Activated T-helper 1 cell treated with anti-CD3 and anti-CD28 coated beads, Interleukin-2, amount 50 U/mL, for 16 hours (primary cell): ENCODE measurements around the gene RBM26.
"Not testable (repeated sequence)": the region's sequence is repeated elsewhere in the genome, so short reads cannot be mapped to it uniquely, and the experiment has no call there.

Experiments
- DNase-seq, 2 donors: peaks; one replicate each; pipeline ENCODE4 v3.0.0-alpha.2; 2020; ENCODE audit warnings: low read depth in 1 of 2, low spot score in 1 of 2

RBM26 gene

GRCh38 chr13:79386125-79386826, 19.8 kb downstream of the RBM26 start:
- DNase-seq, result no peak

GRCh38 chr13:79385694-79386093, 20.4 kb downstream of the RBM26 start:
- no peak for DNase-seq

GRCh38 chr13:79384022-79384610, 21.9 kb downstream of the RBM26 start:
- DNase-seq, result no peak

DNA sequence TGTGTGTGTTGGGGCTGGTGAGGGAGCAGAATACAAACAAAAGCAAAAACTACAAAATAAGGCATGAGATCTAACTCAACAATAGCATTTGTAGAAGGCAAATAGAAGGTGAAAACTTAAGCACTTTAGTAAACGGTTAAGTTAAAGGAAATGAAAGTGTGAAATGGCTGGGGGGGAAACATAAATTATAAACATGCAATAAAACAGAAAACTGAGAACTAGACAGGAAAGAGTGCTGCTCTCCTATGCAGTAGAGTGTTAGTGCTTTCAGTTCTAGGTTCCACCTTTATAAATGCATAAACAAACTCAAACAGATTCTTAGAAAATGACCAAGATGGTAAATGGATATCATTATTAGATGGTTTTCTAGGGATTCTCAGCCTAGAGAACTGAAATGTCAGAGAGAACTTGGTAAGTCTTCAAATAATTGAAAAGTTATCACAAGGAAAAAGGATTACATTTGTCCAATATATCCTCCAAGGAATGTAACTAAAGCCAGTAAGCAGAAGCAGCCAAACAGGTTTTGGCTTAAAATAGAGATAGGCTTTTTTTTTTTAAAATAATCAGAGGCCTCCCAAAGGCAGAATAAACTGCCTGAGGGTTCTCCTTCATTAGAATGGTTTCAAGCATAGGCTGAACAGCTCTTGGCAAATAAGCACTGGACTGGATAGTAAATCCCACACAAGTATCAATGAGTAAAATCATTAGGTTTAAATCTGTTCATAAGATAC, 23.3 kb downstream of the RBM26 start:
- no peak for DNase-seq

DNA sequence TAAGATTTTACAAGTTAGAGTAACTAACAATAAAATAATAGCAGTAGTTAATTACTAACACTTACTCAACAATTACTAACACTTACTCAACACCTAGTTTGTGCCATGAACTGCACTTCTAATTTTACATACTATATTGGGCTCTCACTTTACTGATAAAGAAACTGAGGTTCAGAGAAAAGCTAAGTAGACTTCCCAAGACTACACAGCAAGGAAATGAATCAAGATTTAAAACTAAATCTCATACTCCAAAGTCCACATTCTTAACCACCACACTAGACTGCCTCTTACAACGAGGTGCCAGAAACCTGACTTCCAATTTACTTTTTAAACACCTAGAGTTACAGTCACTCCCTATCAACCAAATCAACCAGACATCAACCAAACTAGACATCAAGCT, 25.1 kb downstream of the RBM26 start:
- no peak for DNase-seq

DNA sequence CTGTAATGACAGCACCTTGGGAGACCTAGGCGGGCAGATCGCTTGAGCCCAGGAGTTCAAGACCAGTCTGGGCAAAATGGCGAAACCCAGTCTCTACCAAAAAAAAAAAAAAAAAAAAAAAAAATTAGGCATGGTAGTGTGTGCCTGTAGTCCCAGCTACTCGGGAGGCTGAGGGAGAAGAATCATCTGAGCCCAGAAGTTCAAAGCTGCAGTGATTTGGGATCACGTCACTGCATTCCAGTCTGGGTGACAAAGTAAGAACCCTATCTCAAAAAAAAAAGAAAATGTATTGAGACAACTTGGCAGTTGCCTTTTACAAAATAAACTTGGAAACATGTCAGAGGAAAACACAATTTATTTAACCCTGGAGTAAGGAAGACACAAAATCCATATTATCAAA, 26.8 kb downstream of the RBM26 start:
- no peak for DNase-seq

GRCh38 chr13:79376843-79377242, 29.2 kb downstream of the RBM26 start:
- DNase-seq, result no peak

GRCh38 chr13:79374578-79374977, 31.5 kb downstream of the RBM26 start:
- DNase-seq, result no peak

DNA sequence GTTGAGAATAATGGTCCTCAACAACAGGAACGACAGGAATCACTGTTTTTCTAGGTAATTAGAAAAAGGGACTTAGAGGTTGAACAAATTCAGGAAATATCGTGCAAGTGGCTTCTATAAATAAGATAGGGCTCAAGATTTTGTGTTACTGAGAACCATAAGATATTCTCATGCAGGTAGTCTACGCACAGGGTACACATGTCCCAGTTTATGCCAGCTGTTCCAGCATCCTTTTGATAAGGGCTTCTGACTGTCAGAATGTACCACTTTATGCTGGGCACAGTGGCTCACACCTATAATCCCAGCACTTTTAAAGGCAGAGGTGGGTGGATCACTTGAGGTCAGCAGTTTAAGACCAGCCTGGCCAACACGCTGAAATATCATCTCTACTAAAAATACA, 32.1 kb downstream of the RBM26 start:
- DNase-seq, result no peak

DNA sequence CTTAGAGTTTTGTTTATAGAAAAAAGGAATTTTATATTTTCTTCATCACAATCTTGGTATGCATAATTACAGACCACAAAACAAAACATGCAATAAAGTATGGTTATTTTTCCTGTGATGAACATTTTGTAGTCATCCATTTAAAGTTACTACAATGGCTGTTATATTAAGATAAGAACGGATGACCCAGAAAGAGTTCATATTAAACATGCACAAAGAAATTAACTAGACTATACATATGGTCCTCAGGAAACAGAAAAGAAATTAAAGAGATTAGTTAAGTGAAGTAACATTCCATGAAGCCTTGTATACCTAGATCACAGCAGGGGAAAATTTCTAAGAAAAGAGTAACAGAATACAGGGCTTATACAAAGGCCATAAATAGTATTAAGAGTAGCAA, 36.8 kb downstream of the RBM26 start:
- no peak for DNase-seq

DNA sequence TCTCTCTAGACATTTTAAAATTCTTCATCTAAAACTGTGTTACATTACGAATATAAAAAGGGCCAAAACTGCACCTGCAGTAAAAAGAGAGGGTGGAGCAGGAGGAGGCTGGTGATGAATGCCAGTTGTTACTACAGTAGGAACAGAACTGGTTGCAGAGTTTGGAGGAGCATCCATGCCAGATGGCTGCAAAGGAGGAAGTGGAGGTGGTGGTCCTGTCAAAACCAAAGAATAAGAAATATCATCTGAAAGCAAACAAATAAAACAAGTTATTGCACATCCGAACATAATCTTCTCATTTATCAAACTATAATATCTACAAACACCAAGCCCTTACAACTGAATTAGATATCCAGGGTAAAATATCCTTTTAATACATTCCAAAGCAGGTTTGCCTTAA, 40.1 kb downstream of the RBM26 start:
- DNase-seq, result no peak

GRCh38 chr13:79361299-79361698, 44.8 kb downstream of the RBM26 start:
- no peak for DNase-seq

- DNase-seq, result no peak
Observed at GRCh38 chr13:79360095-79360494, 46.0 kb downstream of the RBM26 start.

DNA sequence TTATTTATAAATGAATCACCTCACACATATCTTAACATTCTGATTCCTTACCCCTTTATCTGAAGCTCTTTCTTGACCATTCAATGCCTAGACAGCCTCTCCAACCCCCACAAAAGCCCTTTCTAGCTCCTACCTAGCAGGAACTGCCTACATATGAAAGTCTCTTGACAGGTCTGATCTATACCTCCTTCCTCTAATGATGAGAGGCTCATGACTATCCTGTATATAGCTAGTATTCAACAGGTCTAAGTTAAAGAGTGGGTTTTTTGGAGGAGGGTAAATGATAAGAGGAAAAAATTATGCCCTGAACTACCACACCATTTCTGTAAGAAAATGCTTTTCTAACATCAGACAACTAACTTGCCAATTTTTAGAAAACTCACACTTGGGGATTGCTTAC, 47.0 kb downstream of the RBM26 start:
- DNase-seq, result no peak

DNA sequence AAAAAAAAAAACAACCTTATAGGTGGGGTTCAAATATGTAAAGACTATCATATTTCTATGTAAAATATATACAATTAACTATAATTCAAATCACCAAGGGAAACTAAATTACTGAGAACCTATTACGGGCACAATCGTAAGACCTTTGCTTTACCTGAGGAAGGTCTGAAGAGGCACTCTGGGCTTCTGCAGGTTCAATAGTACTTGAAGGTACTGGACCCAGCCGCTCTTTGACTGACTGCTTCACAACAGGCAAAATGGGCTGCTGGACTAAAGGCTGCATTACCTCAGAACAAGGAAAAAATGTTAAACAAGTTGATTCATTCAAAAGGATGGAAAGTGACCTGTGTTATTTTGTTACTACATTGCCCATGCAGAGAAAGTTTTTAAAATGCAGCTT, 51.8 kb downstream of the RBM26 start:
- no peak for DNase-seq

- DNase-seq, result no peak
Observed at GRCh38 chr13:79353693-79354092, 52.4 kb downstream of the RBM26 start.

DNA sequence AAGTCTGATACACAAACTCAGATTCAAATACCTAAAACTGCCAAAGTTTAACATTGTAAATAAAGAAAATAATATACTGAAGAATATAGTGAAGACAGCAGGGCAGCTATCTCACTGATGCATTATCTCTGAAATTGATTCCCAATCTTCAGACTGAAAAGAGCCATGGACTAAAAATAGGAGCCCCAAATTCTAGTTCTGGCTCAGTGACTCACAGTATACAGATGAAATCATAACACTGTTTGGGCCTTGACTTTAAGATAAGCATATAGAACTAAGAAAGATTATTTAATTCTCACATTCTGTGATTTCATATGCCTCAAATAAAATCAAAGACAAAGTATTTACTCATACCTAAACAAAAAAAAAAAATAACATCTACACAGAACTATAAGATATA, 53.9 kb downstream of the RBM26 start:
- DNase-seq, result no peak

GRCh38 chr13:79349608-79350007, 56.4 kb downstream of the RBM26 start:
- not testable (repeated sequence) for DNase-seq

- DNase-seq, result no peak
Observed at GRCh38 chr13:79349011-79349410, 57.0 kb downstream of the RBM26 start.

DNA sequence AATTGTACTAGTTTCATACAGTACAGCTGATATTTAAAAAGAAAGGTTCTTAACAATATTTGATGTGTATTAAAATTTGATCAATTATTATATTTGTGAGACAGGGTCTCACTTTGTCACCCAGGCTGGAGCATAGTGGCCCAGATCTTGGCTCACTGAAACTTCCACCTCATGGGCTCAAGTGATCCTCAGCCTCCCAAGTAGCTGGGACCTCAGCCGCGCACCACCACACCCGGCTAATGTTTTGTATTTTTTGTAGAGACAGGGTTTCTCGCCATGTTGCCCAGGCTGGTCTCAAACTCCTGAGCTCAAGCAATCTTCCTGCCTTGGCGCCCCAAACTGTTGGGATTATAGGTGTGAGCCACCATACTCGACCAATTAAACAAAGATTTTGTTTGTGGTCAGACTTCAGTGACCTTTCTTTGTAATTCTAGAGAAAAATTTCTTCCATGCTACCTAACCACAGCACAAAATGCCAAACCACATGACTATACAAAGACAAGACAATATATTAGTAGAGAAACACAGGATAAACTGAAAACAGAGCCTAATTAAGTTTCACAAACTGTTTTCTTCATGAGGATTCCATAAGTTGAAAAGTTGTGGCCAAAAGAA, 59.6 kb downstream of the RBM26 start:
- DNase-seq, result no peak

- no peak for DNase-seq
Observed at GRCh38 chr13:79341202-79341601, 64.9 kb downstream of the RBM26 start.

GRCh38 chr13:79340490-79340889, 65.6 kb downstream of the RBM26 start:
- no peak for DNase-seq
